Measurements from ENCODE around the gene KCNG4.
A peak's percentile ranks its signal among the peaks of the same experiment; 100 is the strongest.

Gene KCNG4

GRCh38 chr16:84239909-84240308 lies at the start of gene KCNG4:
Gene KCNG4 (minus strand): TSS chr16:84240012. CDS start chr16:84237485, 2,527 bp downstream.
- no peak for DNase-seq (ENCODE audit: low read depth)

GRCh38 chr16:84288902-84289301 lies 49.1 kb upstream of the KCNG4 start:
- DNase-seq (ENCODE audit: low read depth): no peak

- no peak for DNase-seq (ENCODE audit: low read depth)
Measured at GRCh38 chr16:84286578-84287240, 46.9 kb upstream of the KCNG4 start.

GRCh38 chr16:84284154-84284722 lies 44.4 kb upstream of the KCNG4 start:
- DNase-seq (ENCODE audit: low read depth): no peak

GRCh38 chr16:84283314-84284153 lies 43.7 kb upstream of the KCNG4 start:
- DNase-seq (ENCODE audit: low read depth): no peak

- no peak for DNase-seq (ENCODE audit: low read depth)
Measured at GRCh38 chr16:84282533-84282932, 42.7 kb upstream of the KCNG4 start.

- DNase-seq (ENCODE audit: low read depth): no peak
Measured at GRCh38 chr16:84281074-84281473, 41.3 kb upstream of the KCNG4 start.

- DNase-seq (ENCODE audit: low read depth): no peak
Measured at GRCh38 chr16:84279881-84280280, 40.1 kb upstream of the KCNG4 start.

- DNase-seq (ENCODE audit: low read depth): no peak
Measured at GRCh38 chr16:84278968-84279367, 39.2 kb upstream of the KCNG4 start.

- no peak for DNase-seq (ENCODE audit: low read depth)
Measured at GRCh38 chr16:84278333-84278732, 38.5 kb upstream of the KCNG4 start.

- no peak for DNase-seq (ENCODE audit: low read depth)
Measured at GRCh38 chr16:84277244-84277823, 37.5 kb upstream of the KCNG4 start.

GRCh38 chr16:84275585-84276151 lies 35.9 kb upstream of the KCNG4 start:
- DNase-seq (ENCODE audit: low read depth): no peak

GRCh38 chr16:84274515-84274914 lies 34.7 kb upstream of the KCNG4 start:
- no peak for DNase-seq (ENCODE audit: low read depth)

- DNase-seq (ENCODE audit: low read depth): no peak
Measured at GRCh38 chr16:84272740-84273320, 33.0 kb upstream of the KCNG4 start.

GRCh38 chr16:84271866-84272265 lies 32.1 kb upstream of the KCNG4 start:
- DNase-seq (ENCODE audit: low read depth): no peak

- no peak for DNase-seq (ENCODE audit: low read depth)
Measured at GRCh38 chr16:84271037-84271436, 31.2 kb upstream of the KCNG4 start.

GRCh38 chr16:84270531-84270930 lies 30.7 kb upstream of the KCNG4 start:
- no peak for DNase-seq (ENCODE audit: low read depth)

- no peak for DNase-seq (ENCODE audit: low read depth)
Measured at GRCh38 chr16:84270071-84270470, 30.3 kb upstream of the KCNG4 start.

- no peak for DNase-seq (ENCODE audit: low read depth)
Measured at GRCh38 chr16:84268291-84269040, 28.7 kb upstream of the KCNG4 start.

GRCh38 chr16:84267380-84267779 lies 27.6 kb upstream of the KCNG4 start:
- DNase-seq (ENCODE audit: low read depth): no peak

GRCh38 chr16:84266451-84266850 lies 26.6 kb upstream of the KCNG4 start:
- peak; percentile 17 for DNase-seq (ENCODE audit: low read depth)

Measured in non-pigmented ciliary epithelial cell (primary cell).